Thymus (tissue), 11 donors: Measurements from ENCODE around the gene ANKRD24. TPM values are rescaled to one million over a fixed set of nuclear protein-coding genes. Genes with fewer than 3 reads are reported as not detected.
"Not testable (repeated sequence)": the region's sequence is repeated elsewhere in the genome, so short reads cannot be mapped to it uniquely, and the experiment has no call there.

Experiments
- DNase-seq, 9 donors: peaks; one replicate each; pipeline ENCODE4 v3.0.0-alpha.2; 2013; ENCODE audit warnings: low spot score in 9 of 9, low read depth in 6 of 9, missing footprints in 1 of 9
- H3K27ac ChIP-seq, 2 donors: one replicate each; pipeline ENCODE4 v1.5.1; 2013; ENCODE audit warnings: control low read depth in 1 of 2, low read depth in 1 of 2, low read length in 1 of 2, mild to moderate bottlenecking in 1 of 2, moderate library complexity in 1 of 2
- H3K27me3 ChIP-seq, 2 donors: one replicate each; pipeline ENCODE4 v1.5.1; 2013; ENCODE audit warnings: low read length in 1 of 2; ENCODE audit not compliant: control insufficient read depth in 2 of 2, insufficient read depth in 1 of 2
- H3K36me3 ChIP-seq, 2 donors: one replicate each; pipeline ENCODE4 v1.5.1; 2013; ENCODE audit warnings: low read length in 1 of 2, mild to moderate bottlenecking in 1 of 2, moderate library complexity in 1 of 2; ENCODE audit not compliant: control insufficient read depth in 2 of 2, insufficient read depth in 2 of 2
- H3K4me1 ChIP-seq, 2 donors: one replicate each; pipeline ENCODE4 v1.5.1; 2013; ENCODE audit warnings: low read length in 2 of 2; ENCODE audit not compliant: control insufficient read depth in 2 of 2, insufficient read depth in 2 of 2
- H3K4me3 ChIP-seq, 2 donors: one replicate each; pipeline ENCODE4 v1.5.1; 2013; ENCODE audit warnings: low read length in 2 of 2, control low read depth in 1 of 2, mild to moderate bottlenecking in 1 of 2
- H3K9me3 ChIP-seq, 2 donors: one replicate each; pipeline ENCODE4 v1.5.1; 2013; ENCODE audit warnings: low read length in 1 of 2, mild to moderate bottlenecking in 1 of 2; ENCODE audit not compliant: control insufficient read depth in 2 of 2, insufficient read depth in 1 of 2
- WGBS: extraction: QIAGEN DNeasy Blood & Tissue Kit; methylation state at CpG from one replicate; pipeline ENCODE4 v1.1.7; 2013; 5-methylcytosine and 5-hydroxymethylcytosine counted together
- polyA plus RNA-seq: library from polyadenylated mRNA; stranded (reverse); fragments of 200-250 nt; gene quantifications from one replicate; pipeline ENCODE4 v1.2.3, GENCODE V29; 2013
- total RNA-seq: library from RNA; stranded (reverse); fragments of 120-200 nt; gene quantifications from one replicate; pipeline ENCODE4 v1.2.4, GENCODE V29; 2013
- donor health status: healthy.

The ANKRD24 gene
- total and polyA plus RNA-seq, 2 donors, result 0.42 to 4.8 TPM

DNA sequence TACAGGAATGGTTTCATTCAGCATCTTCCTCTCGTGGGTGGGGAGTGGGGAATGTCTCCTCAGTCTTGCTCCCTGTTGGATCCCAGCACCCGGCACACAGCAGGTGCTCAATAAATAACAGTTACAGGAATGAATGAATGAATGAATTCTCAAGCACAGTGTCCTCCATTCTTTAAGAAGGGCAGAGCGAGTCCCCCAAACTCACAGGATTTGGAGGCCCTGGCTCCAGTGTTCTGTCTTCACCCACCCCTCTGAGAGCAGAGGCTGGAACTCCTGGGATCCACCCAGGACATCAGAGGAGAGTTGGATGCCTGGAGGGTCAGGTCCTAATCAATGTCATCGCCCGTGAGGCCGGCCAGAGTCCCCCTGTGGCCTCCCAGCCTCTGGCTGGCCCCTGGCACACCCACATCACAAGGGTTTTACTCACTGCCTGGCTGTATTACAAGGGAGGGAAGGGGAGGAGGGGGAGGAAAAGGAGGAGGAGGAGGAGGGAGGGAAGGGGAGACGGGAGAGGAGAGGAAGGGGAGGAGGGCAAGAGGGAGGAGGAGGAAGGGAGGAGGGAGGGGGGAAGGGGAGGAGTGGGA, 37.7 kb upstream of the ANKRD24 start:
- Histone ChIP-seq H3K9me3 (no peaks in the 10 kb centered on the region), H3K4me1 (peaks cover 0 to 4% of the 10 kb centered on the region in 2 donors), H3K36me3 (no peaks in the 10 kb centered on the region), H3K27ac (no peak overlapping the region), H3K27me3 (peaks cover 0 to 35% of the 10 kb centered on the region in 2 donors), H3K4me3 (no peak overlapping the region)
- DNase-seq, result no peak
- 50% methylated on average over 7 of the region's 7 CpGs for WGBS

DNA sequence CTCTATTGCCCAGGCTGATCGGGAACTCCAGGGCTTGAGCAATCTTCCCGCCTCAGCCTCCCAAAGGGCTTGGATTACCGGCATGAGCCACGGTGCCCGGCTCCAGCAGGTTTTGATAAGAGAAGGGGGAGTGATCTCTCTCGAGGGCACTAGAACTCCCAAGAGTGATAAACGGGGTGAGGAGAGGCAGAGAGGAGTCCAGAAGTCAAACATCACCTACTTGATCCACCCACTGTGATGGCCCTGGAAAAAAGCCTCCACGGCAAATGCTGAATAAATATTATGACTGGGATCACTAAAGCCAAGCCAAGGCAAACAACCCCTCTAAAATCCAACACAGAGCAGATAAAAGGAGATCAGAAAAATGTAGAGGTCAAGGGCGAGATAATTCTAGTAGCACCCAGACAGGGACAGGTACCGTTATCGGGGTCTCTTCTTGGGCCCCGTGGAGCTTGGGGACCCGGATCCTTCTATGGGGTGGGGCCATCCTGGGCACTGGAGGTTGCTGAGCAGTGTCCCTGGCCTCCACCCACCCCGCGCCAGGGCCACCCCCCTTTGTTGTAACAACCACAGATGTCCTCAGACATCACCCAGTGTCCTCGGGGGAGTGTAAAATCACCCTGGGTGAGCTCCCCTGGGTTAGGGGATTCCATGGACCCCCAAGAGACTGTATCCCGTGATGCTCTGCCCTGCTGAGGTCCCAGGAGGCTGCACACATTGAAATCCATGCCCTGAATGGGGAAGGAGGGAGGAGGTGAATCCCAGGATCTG, 32.8 kb upstream of the ANKRD24 start:
- Histone ChIP-seq H3K27me3 (peaks cover 0 to 20% of the 10 kb centered on the region in 2 donors), H3K27ac (no peak overlapping the region), H3K4me1 (peaks cover 9 to 10% of the 10 kb centered on the region in 2 donors), H3K4me3 (no peak overlapping the region), H3K9me3 (no peaks in the 10 kb centered on the region), H3K36me3 (no peaks in the 10 kb centered on the region)
- no peak for DNase-seq
- 81% methylated on average over 17 of the region's 17 CpGs for WGBS

DNA sequence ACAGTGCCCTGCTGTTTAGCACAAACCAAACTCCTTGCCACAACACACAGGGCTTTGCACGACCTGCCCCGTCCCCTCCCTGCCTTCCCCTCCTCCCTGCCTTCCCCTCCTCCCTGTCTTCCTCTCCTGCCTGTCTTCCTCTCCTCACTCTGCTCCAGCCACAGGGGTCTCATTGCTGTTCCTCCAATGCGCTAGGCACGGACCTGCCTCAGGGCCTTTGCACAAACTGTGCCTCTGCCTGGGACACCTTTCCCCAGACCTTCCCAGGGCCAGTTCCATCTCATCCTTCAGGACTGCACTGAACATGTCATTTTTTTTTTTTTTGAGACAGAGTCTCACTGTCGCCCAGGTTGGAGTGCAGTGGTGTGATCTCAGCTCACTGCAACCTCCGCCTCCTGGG, 30.9 kb upstream of the ANKRD24 start:
- H3K27me3 ChIP-seq, result peaks cover 0 to 9% of the 10 kb centered on the region in 2 donors
- no peak for DNase-seq
- H3K9me3 ChIP-seq, result no peaks in the 10 kb centered on the region
- 65% methylated on average over 6 of the region's 6 CpGs for WGBS
- no peaks in the 10 kb centered on the region for H3K36me3 ChIP-seq
- peaks cover 9 to 10% of the 10 kb centered on the region in 2 donors for H3K4me1 ChIP-seq
- no peak overlapping the region for H3K4me3 ChIP-seq
- no peak overlapping the region for H3K27ac ChIP-seq

DNA sequence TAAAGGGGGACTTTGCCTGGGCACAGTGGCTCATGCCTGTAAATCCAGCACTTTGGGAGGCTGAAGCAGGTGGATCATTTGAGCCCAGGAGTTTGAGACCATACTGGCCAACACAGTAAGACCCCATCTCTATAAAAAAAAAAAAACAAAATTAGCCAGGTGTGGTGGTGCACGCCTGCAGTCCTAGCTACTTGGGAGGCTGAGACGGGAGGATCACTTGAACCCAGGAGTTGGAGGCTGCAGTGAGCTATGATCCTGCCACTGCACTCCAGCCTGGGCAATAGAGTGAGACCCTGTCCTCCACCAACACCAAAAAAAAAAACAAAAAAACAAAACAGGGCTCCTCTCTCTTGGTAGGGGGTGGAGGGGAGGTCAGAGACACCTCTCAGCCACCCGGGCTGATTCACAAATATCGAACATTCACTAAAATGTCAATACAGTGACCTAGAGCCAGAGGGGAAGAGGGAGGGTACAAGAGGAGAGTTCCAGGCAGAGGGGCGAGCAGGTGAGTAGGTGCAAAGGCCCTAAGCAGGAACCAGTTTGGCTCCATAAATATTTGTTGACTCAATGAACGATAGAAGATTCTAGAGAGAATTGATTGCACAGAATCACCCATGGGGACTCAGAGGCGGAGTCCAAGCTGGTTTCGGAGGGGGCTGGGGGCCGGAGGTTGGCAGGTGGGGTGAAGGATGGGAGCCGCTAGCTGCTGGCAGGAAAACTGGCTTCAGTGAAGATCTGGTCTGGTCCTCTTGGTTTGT, 30.1 kb upstream of the ANKRD24 start:
- Histone ChIP-seq H3K9me3 (no peaks in the 10 kb centered on the region), H3K27ac (no peak overlapping the region), H3K4me3 (no peak overlapping the region), H3K27me3 (peaks cover 0 to 7% of the 10 kb centered on the region in 2 donors), H3K4me1 (peaks cover 9 to 10% of the 10 kb centered on the region in 2 donors), H3K36me3 (no peaks in the 10 kb centered on the region)
- no peak for DNase-seq
- WGBS, result 94% methylated on average over 10 of the region's 10 CpGs

DNA sequence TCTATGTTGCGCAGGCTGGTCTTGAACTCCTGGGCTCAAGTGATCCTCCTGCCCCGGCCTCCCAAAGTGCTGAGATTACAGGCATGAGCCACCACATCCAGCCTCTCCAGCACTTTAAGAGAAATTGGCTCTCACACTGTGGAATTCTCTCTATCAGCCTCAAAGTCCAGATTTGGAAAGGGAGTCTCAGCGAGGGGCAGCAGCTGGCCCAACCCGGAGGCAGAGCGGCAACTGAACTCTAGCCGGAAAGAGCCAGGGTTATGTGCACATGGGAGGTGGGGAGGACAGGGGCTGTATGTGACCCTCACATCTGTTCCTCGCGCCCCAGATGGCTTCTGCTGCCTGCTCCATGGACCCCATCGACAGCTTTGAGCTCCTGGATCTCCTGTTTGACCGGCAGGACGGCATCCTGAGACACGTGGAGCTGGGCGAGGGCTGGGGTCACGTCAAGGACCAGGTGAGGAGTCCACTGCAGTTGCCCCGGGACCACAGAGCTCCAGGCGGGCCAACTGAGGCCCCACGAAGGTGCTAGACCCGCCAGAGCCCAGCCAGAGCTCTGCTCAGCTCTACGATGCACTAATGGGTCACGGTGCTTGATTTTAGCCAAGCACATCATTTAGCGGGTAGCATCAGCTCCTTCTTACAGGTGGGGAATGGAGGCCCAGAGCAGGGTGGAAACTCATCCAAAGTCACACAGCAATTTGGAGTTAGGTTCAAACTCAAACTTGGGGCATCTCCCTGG, 27.7 kb upstream of the ANKRD24 start:
- H3K4me1 ChIP-seq, result peaks cover 9 to 10% of the 10 kb centered on the region in 2 donors
- DNase-seq, result no peak
- WGBS, result 86% methylated on average over 21 of the region's 21 CpGs
- no peaks in the 10 kb centered on the region for H3K9me3 ChIP-seq
- H3K27me3 ChIP-seq, result peaks cover 0 to 7% of the 10 kb centered on the region in 2 donors
- H3K36me3 ChIP-seq, result no peaks in the 10 kb centered on the region
- no peak overlapping the region for H3K4me3 ChIP-seq
- H3K27ac ChIP-seq, result no peak overlapping the region

DNA sequence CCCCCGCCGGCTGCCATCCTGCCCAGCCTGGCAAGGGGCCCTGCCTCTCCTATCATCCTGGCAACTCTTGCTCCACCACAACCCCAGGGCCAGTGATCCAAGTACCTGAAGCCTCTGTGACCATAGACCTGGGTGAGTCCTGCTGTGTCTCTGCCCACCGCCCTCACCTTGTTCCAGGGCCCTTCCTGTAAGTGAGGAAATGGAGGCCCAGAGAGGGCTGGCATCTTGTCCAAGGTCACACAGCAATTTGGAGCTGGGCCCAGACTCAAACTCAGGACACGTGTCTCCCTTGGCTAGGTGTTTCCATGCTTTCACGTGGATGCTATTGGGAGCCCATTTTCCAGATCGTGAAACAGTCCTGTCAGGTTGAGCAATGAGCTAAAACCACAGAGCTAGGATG, 25.3 kb upstream of the ANKRD24 start:
- Histone ChIP-seq H3K4me1 (peaks cover 9 to 10% of the 10 kb centered on the region in 2 donors), H3K36me3 (no peaks in the 10 kb centered on the region), H3K9me3 (no peaks in the 10 kb centered on the region), H3K27me3 (peaks cover 0 to 7% of the 10 kb centered on the region in 2 donors), H3K4me3 (no peak overlapping the region), H3K27ac (no peak overlapping the region)
- DNase-seq, result no peak
- 88% methylated on average over 6 of the region's 6 CpGs for WGBS

DNA sequence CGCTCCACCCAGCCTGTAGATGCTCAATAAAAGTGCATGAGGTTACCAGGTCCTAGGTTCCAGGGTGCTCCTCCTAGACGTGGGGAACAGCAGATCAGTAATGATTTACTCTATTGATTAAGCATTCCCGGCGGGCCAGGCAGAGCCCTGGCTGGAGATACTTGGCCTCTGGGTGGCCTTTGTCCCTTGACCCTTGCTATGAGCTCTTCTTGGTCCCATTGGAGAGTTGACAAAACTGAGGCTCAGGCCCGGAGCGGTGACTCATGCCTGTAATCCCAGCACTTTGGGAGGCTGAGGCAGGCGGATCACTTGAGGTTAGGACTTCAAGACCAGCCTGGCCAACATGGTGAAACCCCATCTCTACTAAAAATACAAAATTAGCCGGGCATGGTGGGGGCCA, 24.5 kb upstream of the ANKRD24 start:
- H3K4me1 ChIP-seq, H3K4me3 ChIP-seq, H3K9me3 ChIP-seq, H3K36me3 ChIP-seq, H3K27ac ChIP-seq, DNase-seq, H3K27me3 ChIP-seq: not testable (repeated sequence)
- WGBS, result 92% methylated on average over 8 of the region's 8 CpGs

DNA sequence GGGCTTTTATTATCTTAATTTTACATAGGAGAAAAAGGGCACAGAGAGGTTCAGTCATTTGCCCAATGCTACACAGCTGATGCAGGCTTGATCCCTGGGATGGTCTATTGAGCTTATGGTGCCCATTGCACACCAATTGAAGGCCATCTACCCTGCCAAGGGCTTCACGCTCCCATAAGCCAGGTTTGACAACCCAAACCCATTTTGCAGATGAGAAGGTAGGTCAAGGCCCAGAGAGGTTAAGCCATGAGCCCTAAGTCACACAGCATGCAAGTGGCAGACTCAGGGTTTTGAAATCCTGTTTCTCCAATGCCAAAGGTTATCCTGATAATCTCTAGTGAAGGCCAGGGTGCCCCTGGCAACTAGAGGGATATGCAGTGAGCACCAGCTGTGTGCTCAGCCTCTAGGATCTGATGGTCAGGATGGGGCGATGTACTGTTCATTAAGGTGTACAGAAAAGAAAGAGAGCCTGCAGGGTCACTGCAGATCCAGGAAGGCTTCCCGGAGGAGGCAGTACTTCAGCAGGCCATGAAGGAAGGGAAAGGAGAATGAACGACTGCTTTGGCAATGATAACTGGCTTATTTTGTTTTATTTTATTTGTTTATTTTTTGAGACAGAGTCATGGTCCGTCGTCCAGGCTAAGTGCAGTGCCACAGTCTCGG, 20.9 kb upstream of the ANKRD24 start:
- no peak overlapping the region for H3K4me3 ChIP-seq
- no peak for DNase-seq
- H3K9me3 ChIP-seq, result no peaks in the 10 kb centered on the region
- H3K36me3 ChIP-seq, result no peaks in the 10 kb centered on the region
- WGBS, result 89% methylated on average over 7 of the region's 7 CpGs
- no peak overlapping the region for H3K27ac ChIP-seq
- peaks cover 0 to 5% of the 10 kb centered on the region in 2 donors for H3K27me3 ChIP-seq
- H3K4me1 ChIP-seq, result no peaks in the 10 kb centered on the region
